Measurements from ENCODE around the gene RBCK1.

DNA sequence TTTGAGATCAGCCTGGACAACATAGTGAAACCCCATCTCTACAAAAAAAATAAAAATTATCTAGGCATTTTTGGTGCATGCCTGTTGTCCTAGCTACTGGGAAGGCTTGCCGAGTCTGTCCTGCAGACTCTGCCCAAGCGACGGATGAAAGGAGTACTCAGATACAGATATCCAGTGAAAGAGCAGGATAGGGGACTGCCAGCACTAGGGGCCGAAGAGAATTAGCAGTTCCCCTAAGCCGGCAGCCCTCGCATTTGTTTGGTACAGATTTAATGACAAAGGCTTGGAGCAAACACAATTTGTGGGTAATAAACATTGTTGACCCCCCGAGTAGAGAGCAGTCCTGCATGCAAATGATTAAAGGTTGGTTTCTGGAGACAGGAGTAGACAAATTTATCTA is 59.7 kb downstream of the RBCK1 start:
- TF ChIP-seq, protein P1, sequence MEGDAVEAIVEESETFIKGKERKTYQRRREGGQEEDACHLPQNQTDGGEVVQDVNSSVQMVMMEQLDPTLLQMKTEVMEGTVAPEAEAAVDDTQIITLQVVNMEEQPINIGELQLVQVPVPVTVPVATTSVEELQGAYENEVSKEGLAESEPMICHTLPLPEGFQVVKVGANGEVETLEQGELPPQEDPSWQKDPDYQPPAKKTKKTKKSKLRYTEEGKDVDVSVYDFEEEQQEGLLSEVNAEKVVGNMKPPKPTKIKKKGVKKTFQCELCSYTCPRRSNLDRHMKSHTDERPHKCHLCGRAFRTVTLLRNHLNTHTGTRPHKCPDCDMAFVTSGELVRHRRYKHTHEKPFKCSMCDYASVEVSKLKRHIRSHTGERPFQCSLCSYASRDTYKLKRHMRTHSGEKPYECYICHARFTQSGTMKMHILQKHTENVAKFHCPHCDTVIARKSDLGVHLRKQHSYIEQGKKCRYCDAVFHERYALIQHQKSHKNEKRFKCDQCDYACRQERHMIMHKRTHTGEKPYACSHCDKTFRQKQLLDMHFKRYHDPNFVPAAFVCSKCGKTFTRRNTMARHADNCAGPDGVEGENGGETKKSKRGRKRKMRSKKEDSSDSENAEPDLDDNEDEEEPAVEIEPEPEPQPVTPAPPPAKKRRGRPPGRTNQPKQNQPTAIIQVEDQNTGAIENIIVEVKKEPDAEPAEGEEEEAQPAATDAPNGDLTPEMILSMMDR (IDR thresholded peaks at IDR 0.05): no peak
- TF ChIP-seq POLR2A (IDR thresholded peaks at IDR 0.05): no peak
